Measurements from ENCODE around the gene FMO4. TPM values are rescaled to one million over a fixed set of nuclear protein-coding genes. Genes with fewer than 3 reads are reported as not detected.

FMO4 gene
- polyA plus RNA-seq, 1 donor from 2014 or later, result not detected

- TF ChIP-seq RAD21 (conservative IDR thresholded peaks at IDR 0.05), result no peak
- no peaks in the 10 kb centered on the region for H4K20me1 ChIP-seq (ENCODE audit: insufficient read depth)
- H3F3A ChIP-seq (ENCODE audit: insufficient read depth, low read length, poor library complexity, severe bottlenecking), result no peaks in the 10 kb centered on the region
- no peak overlapping the region for H2AFZ ChIP-seq (ENCODE audit: low read depth, low read length)
- H3K9me3 ChIP-seq (ENCODE audit: low read length), result no peaks in the 10 kb centered on the region
- H3K9me2 ChIP-seq (ENCODE audit: insufficient read depth, low read length), result no peaks in the 10 kb centered on the region
- H3K79me2 ChIP-seq (replicated peaks; ENCODE audit: insufficient read depth, low read length), result no peaks in the 10 kb centered on the region
- no peaks in the 10 kb centered on the region for H3K36me3 ChIP-seq (ENCODE audit: insufficient read depth, low read length)
- no peak overlapping the region for H3K27ac ChIP-seq (ENCODE audit: low read length)
- no peak overlapping the region for H3K4me3 ChIP-seq (ENCODE audit: low read length)
- no peaks in the 10 kb centered on the region for H3K27me3 ChIP-seq (ENCODE audit: insufficient read depth, low read depth, low read length)
- no peak overlapping the region for H3K4me2 ChIP-seq (ENCODE audit: low read length)
- no peak overlapping the region for H3K9ac ChIP-seq (ENCODE audit: low read length)
Observed at GRCh38 chr1:171343727-171344472, 29.9 kb downstream of the FMO4 start.

- Histone ChIP-seq H3K9ac (ENCODE audit: low read length) (no peak overlapping the region), H3K9me2 (ENCODE audit: insufficient read depth, low read length) (no peaks in the 10 kb centered on the region), H3F3A (ENCODE audit: insufficient read depth, low read length, poor library complexity, severe bottlenecking) (no peaks in the 10 kb centered on the region), H3K36me3 (ENCODE audit: insufficient read depth, low read length) (no peaks in the 10 kb centered on the region), H3K9me3 (ENCODE audit: low read length) (no peaks in the 10 kb centered on the region), H3K27me3 (ENCODE audit: insufficient read depth, low read depth, low read length) (no peaks in the 10 kb centered on the region), H2AFZ (ENCODE audit: low read depth, low read length) (no peak overlapping the region), H3K79me2 (replicated peaks; ENCODE audit: insufficient read depth, low read length) (no peaks in the 10 kb centered on the region), H4K20me1 (ENCODE audit: insufficient read depth) (no peaks in the 10 kb centered on the region), H3K27ac (ENCODE audit: low read length) (no peak overlapping the region), H3K4me2 (ENCODE audit: low read length) (no peak overlapping the region), H3K4me3 (ENCODE audit: low read length) (no peak overlapping the region)
- TF ChIP-seq EZH2 (IDR thresholded peaks at IDR 0.05; ENCODE audit: borderline replicate concordance, insufficient read depth, low read length, poor library complexity, severe bottlenecking), result no peak
- TF ChIP-seq MXI1 (conservative IDR thresholded peaks at IDR 0.05; ENCODE audit: poor library complexity, severe bottlenecking), result no peak
- no peak for TF ChIP-seq EP300 (conservative IDR thresholded peaks at IDR 0.05; ENCODE audit: poor library complexity, severe bottlenecking)
- TF ChIP-seq CTCF (IDR thresholded peaks at IDR 0.05; ENCODE audit: poor library complexity, severe bottlenecking), result no peak
- TF ChIP-seq REST (IDR thresholded peaks at IDR 0.05; ENCODE audit: borderline replicate concordance), result no peak
- TF ChIP-seq TAF1 (IDR thresholded peaks at IDR 0.05; ENCODE audit: low read depth), result no peak
- no peak for TF ChIP-seq RAD21 (conservative IDR thresholded peaks at IDR 0.05)
- no peak for TF ChIP-seq POLR2AphosphoS5 (IDR thresholded peaks at IDR 0.05)
- TF ChIP-seq SMC3 (conservative IDR thresholded peaks at IDR 0.05; ENCODE audit: poor library complexity), result no peak
Observed at GRCh38 chr1:171344473-171344820, 30.5 kb downstream of the FMO4 start.
